Activated T-cell treated with anti-CD3 and anti-CD28 coated beads for 48 hours (primary cell): ENCODE results near the gene SAMD10.
"Not testable (repeated sequence)": the region's sequence is repeated elsewhere in the genome, so short reads cannot be mapped to it uniquely, and the experiment has no call there.

Experiments
- DNase-seq: peaks from one replicate; pipeline ENCODE4 v3.0.0-alpha.2; 2020; ENCODE audit warnings: low read depth

Gene SAMD10

DNA sequence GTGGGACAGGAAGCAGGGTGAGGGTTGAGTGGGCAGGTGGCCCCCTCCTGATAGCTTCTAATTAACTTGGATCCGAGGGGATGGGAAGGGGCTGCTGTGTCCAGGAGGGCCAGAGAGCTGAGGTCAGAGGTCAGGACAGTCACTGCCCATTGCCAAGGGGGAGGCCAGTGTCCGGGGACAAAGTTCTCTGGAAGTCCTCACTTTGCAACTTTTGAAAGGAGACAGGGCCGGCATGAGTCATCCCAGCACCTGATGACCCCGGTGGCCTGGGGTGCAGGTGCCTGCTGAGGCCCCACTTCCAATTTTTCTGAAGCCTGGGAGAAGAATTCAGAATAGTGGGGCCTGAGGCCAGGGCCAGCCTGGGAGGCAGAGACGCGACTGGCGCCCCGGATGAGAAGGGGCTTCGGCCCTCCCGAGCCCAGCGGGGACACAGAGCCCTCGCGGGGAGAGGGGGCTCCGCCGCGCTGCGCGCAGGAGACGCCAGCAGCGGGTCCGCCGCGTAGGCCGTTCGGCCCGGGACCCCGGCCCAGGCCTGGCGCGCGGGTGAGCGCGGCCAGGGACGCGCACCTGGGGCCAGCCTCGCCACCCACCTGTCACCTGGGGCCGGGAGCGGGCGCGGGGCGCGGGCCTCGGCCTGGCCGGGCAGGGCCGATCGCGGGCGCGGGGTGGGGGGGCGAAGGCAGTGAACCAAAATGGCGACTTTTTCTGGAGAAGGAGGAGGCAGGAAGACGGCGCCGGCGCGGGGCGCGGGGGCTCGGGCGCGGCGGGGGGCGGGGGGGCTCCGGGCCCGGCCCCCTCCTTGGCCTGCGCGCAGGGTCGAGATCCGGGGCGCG lies 10.3 kb downstream of the SAMD10 start:
- DNase-seq, result no peak

DNA sequence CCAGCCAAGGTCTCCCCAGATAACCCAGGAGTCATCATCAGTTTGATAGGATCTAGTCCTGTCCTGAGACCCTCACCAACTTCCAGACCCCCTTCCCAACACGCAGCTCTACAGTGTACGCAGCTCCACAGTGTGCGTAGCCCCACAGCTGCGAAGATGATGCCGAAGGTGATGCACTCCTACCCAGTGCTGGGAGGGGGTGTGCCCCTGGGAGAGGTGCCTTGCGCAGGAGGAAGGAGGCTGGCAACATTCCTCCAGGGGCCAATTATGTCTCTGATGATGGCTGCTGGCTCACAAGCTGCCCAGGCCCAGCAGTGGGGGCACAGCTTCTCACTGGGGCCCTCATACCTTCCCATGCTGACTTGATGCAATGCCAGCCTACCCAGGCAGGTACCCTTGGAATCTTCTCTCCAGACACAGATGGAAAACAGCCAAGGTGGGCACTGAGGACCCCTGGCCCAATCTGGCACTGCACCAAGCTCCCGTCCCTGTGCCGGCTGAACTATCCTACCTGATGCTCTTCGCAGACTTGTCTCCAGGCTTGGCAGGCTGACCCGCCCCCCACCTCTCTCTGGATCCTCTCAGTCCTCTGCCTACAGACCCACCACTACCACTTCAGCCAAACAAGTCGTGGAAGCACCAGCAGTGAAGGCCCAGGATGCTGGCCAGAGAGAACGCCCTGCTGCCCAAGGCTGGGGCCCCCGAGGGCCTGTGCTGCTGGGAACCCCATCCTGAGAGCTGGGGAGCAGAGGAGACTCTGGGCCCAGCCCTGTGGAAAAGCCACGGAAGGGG lies 11.1 kb downstream of the SAMD10 start:
- no peak for DNase-seq

DNA sequence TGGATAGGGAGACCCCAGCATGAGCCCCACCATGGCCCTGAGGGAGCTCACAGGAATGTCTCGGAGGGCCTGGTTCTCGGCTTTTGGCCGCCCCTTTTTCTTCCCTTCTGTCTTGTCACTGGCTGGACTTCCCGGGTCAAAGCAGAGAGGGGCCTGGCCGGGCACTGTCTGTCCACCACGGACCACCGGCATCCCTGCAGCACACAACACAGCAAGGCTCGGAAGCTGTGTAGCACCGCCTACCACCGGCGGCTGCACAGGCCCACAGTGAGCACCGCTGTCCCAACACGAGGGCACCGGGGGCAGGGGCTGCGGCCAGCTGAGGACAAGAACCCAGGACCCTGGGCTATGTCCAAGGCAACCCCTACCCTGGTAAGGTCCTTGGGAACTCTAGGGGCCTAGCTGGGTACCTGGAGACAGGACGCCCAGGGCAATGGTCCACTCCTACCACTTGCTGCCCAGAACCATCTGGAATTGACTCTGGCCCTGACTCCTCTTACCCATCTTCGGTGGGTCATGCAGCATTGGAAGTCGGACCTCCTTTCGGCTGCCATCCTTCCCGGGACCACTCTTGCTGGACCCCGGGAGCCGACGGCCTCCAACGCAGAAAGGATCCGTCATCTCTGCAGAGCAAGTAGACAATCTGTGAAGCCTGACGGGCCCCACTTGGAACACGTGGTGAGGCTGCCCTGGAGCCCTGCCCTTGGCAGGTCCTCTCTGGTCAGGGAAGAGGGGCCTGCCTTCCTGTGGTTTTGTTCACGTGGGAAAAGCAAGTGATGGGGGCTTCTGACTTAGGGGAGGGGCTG lies 11.9 kb downstream of the SAMD10 start:
- no peak for DNase-seq

DNA sequence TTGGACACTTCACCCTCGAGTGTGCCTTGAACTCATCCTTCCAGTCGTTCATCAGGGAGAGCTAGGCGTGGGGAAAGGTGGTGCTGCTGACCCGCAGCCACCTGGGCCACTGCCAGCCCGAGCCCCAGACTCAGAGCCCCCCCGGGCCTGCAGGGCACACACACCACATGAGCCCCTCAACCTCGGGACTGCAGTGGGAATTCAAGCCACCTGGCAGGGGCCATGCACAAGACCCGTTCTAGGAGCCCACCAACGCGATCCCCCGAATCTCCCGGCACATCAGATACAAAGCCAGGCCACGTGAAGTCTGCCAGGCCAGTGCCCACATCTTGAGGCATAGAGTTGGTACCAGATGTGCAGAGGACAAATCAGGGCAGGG lies 12.5 kb downstream of the SAMD10 start:
- no peak for DNase-seq

DNA sequence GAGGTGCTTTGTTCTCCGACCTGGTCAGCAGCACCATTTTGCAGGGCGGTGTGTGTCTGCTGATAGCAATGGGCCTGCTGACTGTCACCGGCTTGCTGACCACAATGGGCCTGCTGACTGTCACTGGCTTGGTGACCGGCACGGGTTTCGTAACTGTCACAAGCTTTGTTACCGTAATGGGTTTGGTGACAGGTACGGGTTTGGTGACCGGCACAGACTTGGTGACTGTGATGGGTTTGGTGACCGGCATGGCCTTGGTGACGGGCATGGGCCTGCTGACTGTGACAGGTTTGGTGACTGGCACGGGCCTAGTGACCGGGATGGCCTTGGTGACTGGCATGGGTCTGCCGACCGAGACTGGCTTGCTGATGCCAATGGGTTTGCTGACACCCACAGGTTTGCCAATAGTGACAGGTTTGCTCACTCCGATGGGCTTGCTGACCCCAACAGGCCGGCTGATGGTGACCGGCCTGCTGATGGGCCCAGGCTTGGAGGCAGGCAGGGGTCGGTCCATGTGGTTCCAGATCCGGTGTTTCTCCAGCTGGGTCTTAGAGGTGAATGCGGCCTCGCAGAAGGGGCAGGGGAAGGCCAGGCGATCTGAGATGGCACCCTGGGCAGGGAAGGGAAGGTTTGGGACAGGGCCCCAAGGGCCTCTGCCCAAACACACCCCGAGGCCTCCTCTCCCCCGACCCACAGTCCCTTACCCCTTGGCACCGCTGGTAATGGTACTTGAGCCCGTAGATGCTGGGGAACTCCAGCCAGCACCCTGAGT lies 13.1 kb downstream of the SAMD10 start:
- no peak for DNase-seq

DNA sequence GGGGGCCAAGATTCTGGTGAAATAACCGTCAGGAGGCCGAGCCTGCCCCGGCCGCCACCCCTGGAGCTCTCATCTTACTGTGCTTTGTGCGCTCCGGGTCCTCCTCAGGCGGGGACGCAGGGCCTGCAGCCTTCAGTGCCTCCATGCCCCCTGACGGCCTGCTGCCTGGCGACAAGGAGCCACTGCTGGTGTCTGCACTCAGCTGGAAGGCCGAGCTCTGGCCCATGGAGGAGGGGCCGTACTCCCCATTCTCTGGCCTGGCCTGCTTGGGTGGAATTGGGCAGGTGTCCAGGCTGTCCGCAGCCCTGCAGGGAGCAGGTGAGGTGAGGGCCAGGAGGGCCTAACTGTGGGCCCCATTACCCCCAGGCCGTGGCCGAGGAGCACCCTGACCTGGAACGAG lies 15.0 kb downstream of the SAMD10 start:
- DNase-seq, result no peak

DNA sequence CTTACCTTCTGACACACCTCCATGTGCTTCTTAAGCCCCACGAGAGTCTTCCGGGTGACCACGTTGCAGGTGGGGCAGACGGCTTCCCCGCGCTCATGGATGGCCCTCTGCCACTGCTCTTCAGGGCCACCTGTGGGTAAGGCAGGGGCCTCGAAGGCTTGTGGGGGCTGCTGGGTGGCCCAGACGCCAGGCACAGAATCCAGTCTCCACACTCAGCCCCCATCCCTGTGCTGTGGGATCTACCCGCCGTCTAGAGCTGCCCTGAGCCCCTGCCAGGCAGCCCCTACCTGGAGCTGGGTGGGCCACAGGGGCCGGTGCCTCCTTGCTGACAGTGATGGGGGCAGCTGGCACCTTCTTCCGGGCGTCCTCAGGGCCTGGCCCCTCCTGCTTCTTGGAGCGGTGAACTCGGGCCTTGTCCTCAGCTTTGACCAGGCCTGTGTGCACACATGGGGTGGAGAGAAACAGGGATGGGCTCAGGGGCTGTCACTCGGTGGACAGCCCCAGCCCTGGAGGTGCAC lies 15.6 kb downstream of the SAMD10 start:
- no peak for DNase-seq

DNA sequence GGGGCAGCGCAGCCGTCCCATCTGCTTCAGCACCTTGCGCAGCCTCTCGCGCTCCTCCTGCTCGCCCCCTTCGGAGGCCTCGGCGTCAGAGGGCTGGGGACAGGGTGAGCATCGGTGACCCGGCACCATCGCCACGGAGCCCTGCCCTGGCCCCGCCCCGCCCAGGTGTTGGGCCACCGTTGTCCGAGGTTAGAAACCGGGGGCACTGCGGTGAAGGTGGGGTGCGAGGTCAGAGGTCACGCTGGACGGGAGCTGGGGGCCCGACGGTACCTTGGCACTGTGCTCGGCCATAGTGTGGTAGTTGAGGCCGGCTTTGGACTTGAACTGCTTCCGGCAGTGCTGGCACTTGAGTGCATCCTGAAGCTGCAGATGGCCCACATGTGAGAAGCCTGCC lies 16.1 kb downstream of the SAMD10 start:
- DNase-seq, result no peak

DNA sequence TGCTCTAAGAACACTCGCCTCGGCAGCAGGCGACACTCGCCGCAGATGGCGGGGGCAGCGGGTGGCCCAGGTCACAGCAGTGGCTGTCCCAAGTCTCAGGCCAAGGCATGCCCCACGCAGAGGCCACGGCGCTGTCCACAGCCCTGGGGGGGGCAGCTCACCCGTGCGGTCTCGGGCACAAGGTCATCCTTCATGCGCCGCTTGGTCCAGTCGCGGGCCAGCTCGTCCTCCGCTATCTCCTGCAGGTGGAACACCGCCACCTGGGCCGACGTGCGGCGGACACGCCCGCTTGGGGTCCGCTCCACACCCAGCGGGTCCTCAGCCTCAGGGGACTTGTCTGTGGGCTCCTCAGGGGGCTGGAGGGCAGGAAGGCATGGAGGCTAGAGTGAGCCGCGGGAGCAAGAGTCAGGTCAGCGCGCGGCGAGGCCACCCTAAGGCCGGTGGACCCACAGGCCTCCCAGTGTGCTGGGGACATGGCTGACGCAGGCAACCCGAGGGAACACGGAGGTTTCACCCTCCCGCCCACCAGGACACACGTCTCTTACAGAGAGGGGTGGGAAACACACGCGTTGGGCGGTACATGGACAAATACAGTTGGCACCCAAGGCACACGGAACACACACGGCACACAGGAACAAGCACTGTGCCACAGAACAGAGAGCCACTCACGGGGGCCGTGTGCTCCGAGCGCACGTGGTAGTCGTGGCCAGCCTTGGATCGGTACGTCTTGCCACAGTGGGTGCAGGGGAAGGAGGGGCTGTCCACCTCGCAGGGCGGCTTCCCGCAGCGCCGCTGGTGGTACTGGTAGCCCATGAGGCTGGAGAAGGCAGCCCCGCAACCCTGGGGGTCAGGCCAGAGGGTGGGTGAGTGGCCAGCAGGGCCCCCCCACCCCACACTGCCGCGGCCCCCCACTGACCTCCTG lies 16.8 kb downstream of the SAMD10 start:
- no peak for DNase-seq

DNA sequence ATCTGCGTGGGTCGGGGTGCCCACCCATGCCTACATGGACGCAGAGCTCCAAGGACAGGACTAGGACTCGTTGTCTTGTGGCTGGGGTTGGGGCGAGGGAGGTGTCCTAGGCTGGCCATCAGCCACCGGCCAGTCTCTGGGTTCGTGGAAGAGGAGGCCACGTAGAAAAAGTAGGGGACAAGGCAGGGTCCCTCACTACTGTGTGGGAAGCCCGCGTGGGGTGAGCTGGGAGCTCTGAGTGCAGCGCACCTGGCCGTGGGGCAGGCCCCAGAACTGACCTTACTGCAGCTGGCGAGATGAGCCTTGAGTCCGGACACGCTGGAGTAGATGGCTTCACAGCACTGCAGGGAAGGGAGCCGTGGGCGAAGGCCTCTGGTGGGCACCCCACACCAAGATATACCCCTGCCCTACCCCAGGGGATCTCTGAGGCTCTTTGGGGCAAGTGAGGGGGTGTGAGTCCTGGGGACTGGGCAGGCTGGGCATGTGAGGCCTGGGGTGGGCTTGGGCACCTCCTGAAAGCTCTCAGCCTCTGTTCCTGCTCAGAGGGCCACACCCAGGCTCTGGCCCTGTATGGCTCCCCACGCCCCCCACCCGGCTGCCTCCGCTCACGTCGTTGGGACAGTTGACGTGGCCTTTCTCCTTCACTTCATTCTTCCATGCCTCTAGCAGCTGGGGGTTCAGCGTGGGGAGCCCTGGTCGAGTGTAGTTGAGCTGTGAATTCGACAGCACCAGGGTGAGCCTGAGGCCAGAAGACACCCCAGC lies 17.6 kb downstream of the SAMD10 start:
- no peak for DNase-seq

DNA sequence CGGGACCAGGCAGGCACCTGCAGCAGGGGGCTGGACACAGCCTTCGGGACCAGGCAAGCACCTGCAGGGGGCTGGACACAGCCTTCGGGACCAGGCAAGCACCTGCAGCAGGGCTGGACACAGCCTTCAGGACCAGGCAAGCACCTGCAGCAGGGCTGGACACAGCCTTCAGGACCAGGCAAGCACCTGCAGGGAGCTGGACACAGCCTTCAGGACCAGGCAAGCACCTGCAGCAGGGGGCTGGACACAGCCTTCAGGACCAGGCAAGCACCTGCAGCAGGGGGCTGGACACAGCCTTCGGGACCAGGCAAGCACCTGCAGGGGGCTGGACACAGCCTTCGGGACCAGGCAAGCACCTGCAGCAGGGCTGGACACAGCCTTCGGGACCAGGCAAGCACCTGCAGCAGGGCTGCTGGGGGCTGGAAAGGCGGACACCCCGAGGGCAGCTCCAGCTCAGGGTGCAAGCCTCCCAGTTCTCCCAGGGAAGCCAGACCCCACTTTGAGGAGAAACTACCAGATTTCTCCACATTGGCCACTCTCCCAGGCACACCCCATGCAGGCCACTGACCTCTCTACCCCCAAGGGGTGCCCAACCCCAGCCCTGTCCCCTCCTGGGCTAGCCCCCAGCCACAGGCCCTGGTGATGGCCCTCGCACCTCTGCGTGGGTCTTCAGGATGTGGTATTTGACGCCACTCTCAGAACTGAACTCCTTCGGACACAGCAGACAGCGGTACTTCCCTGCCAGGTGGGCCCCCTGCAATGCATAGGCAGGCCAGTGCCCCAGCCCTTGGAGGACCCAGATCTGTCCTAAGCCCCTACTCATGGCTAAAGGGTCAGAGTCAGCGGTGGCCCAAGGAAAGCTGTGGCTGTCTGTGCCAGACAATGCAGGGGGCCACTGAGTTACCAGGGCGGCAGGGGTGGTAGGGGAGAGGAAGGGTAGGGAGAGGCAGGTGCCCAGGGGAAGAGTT lies 18.5 kb downstream of the SAMD10 start:
- DNase-seq, result not testable (repeated sequence)

DNA sequence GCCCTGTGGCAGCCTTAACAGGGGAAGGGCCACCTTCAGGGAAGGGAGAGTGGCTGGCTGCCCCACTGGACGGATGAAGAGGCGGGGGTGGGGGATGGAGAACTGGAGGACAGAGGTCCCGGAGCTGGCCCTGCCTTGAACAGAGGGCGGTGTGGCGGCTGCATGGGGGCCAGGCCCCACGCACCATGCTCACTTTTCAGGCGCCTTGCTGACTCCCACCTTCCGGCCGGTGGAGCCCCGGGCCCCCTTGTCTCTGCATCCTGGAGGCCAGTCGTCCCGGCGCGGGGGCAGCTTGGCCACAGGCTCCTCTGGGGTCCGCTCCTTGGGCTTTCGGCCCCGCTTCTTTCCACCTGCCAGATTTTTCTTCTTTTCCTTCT lies 19.8 kb downstream of the SAMD10 start:
- DNase-seq, result no peak

DNA sequence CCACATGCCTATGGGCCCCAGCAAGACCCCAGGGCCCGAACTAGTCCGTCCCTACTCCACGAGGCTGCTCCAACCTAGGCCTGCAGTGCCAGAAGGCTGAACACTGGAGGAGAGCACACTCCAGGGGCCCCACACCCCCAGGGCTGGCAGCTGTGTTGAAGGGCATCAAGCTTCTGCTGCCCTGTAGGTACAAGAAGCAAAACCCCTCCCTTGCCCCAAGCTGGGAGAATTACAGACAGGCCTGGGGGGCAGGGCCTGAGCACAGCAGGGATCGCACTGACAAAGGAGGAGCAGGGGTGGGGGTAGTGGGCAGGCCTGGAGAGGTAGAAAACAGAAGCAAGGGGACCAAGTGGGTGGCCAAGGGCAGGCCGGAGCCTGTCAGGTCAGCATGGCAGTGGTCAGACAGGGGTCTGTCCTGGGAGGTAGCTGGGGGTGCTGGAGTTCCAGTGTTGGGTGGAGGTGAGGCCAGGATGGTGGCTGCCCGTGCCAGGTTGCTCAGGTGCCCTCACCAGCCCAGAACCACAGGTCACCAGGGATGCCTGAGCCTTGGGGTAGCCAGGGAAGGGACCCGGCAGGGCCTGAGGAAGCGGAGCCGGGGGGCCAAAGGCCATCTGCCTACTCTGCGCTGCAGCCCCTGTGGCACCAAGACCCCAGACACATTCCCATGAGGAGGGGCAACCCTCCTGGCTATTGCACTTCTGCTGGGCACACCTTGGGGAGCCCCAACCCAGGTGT lies 20.3 kb downstream of the SAMD10 start:
- no peak for DNase-seq

DNA sequence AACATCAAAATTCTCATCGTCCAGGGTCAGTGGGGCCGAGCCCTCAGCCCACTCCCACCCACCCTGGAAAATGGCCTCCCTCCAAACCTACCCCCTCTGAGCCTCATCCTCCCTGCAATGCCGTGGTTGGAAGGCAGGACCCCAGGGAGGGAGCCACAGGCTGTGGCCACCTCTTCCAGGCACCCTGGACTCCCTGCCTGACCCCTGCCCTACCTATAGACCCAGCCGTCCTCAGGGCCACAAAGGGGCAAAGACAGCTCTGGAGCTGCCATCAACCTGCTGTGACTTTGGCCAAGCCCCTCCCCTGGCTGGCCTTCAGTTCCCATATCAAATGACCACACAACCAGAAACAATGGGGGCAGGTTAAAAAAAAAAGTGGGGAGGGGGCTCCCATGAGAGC lies 21.0 kb downstream of the SAMD10 start:
- no peak for DNase-seq

DNA sequence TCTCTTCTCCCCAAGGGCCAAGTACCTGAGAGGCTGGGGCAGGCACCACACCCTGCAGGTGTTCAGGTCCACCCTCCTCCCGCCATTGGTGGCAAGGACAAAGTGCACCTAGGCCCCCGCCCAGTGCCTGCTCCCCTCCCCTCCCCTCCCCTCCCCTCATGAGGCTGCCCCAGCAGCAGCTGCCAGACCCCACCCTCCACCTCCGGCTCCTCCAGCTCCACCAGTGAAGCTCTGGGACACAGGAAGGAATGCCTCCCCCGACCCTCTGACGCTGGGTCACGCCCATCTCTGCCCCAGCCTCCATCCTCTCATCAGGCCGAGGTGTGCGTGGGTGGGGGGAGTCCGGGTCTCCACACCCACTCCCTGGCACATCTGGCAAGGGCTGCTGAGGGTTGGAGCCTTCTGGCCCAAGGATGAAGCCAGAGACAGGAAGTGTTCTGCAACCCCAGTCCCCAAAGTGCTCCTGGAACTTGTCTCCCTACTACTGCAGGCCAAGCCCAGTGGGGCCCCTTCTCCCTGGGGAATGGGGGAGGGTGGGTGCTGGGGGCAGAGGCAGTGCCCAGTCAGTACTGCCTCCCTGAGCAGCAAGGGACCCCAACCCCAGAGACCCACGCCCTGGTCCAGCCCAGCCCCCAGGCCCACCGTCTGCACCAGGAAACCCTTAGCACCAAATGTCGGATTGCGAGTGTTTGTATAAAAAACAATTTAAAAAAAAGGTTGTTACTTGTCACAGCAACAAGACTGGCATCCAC lies 21.6 kb downstream of the SAMD10 start:
- no peak for DNase-seq

DNA sequence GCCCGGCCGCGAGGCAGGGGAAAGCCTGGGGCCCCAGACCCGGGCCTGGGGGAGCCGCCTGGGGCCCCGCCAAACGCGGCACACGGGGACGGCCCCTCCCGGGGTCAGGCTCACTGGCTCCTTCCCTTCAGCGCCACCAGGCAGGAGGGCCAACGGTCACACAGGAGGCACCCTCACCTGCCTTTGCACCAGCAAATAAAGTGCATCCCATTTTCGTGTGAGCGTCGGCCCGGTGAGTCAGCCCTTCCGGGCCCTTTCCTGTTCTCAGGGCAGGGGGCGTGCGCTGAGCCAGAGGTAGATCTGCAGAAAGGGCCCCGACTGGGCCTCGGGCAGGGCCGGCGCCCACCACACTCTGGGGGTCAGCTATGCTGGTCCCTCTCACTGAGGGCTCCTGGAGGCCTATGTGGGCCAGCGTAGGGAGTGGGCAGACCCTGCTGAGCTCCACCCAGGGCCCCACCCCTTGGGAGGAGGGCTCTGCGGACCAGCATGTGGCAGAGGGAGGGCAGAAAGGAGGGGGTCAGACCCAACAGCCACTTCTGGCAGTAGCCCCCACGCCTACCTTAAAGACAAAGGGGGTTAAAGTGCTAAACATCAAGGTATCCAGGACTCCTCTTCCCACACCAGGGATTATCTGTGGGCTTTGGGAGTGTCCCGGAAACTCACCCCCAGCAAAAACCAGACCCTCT lies 22.3 kb downstream of the SAMD10 start:
- peak; percentile 71 for DNase-seq

DNA sequence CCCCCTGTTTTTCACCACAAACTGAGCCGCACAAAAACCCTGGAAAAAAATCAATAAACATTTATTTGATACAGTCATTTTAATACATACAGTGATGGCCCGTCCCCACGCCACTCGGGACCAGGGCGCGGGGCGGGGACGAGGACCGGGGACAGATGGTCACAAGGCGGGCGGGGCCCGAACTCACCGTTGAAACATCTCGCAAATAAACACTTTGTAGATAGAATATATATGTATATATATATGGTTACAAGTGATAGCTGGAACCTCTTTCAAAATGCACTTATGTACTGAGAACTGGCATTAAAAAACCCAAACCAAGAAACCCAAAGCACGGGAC lies 22.8 kb downstream of the SAMD10 start:
- no peak for DNase-seq
